Measurements from ENCODE around the gene ECPAS.

The ECPAS gene

DNA sequence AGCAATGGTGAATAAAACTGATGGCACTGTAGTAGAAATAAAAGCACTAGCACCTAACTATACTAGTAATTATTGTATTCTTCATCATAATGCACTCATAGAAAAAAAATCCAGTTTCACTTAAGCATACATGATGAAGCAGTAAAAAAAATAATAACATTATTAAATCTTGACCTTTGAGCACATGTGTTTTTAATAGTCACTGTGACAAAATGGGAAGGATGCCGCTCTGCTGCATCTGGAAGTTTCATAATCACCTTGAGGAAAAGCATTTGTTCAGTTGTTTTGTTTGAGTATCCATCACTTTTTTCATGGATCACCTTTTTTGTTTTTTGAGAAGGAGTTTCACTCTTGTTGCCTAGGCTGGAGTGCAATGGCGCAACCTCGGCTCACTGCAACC lies 167.4 kb downstream of the ECPAS start:
- Histone ChIP-seq H3K9me3 (ENCODE audit: low read length) (no peaks in the 10 kb centered on the region), H3K27me3 (ENCODE audit: control insufficient read depth in 1 of 2, insufficient read depth in 2 of 2, low read length in 2 of 2) (no peaks in the 10 kb centered on the region), H3K27ac (ENCODE audit: low read depth, low read length) (no peak overlapping the region), H3K4me1 (ENCODE audit: insufficient read depth, low read length) (no peaks in the 10 kb centered on the region), H3K36me3 (ENCODE audit: insufficient read depth, low read length) (no peaks in the 10 kb centered on the region), H3K9ac (ENCODE audit: low read length) (no peak overlapping the region), H3K4me3 (ENCODE audit: low read depth in 1 of 2, low read length in 2 of 2) (no peak overlapping the region)

All from muscle layer of colon (tissue), 2 donors.